GM11168 (cell line): Measurements from ENCODE around the gene SLC39A3.
"Not testable (repeated sequence)": the region's sequence is repeated elsewhere in the genome, so short reads cannot be mapped to it uniquely, and the experiment has no call there.

Experiments
- in situ Hi-C: fragments of 300-500 bp; cut with MboI; formaldehyde crosslinking; loops from one replicate; pipeline ENCODE4 v1.12.0; 2022; ENCODE audit warnings: low sequenced_read_pairs; ENCODE audit not compliant: unreplicated experiment

SLC39A3 gene

GRCh38 chr19:2714531-2715269 lies 25.1 kb downstream of the SLC39A3 start:
- in situ Hi-C loops, result no loop called here

- in situ Hi-C loops, result not testable (repeated sequence)
Measured at GRCh38 chr19:2714102-2714501, 25.7 kb downstream of the SLC39A3 start.

- in situ Hi-C loops, result not testable (repeated sequence)
Measured at GRCh38 chr19:2713170-2713569, 26.6 kb downstream of the SLC39A3 start.

GRCh38 chr19:2711875-2712205 lies 28.0 kb downstream of the SLC39A3 start:
- in situ Hi-C loops, result no loop called here

GRCh38 chr19:2711172-2711874 lies 28.5 kb downstream of the SLC39A3 start:
- in situ Hi-C loops, result no loop called here

- in situ Hi-C loops, result no loop called here
Measured at GRCh38 chr19:2706251-2706650, 33.6 kb downstream of the SLC39A3 start.

- in situ Hi-C loops, result loop anchor here (5.0 kb wide), 1 partner anchor 44 kb away; no protein-coding TSS in a partner anchor
Measured at GRCh38 chr19:2703691-2704216, 36.1 kb downstream of the SLC39A3 start.

GRCh38 chr19:2703077-2703437 lies 36.8 kb downstream of the SLC39A3 start:
- in situ Hi-C loops, result loop anchor here (5.0 kb wide), 1 partner anchor 44 kb away; no protein-coding TSS in a partner anchor

GRCh38 chr19:2702170-2703076 lies 37.4 kb downstream of the SLC39A3 start, which contains the start of gene GNG7:
Gene GNG7 (minus strand): TSS chr19:2702694. CDS start chr19:2520688, 182,006 bp downstream.
- in situ Hi-C loops, result loop anchor here (5.0 kb wide), 1 partner anchor 45 kb away; no protein-coding TSS in a partner anchor

GRCh38 chr19:2701361-2702169 lies 38.3 kb downstream of the SLC39A3 start:
- in situ Hi-C loops, result loop anchor here (5.0 kb wide), 1 partner anchor 46 kb away; no protein-coding TSS in a partner anchor

GRCh38 chr19:2700660-2701360 lies 39.0 kb downstream of the SLC39A3 start:
- in situ Hi-C loops, result loop anchor here (5.0 kb wide), 1 partner anchor 46 kb away; no protein-coding TSS in a partner anchor

- in situ Hi-C loops, result loop anchor here (5.0 kb wide), 1 partner anchor 48 kb away; no protein-coding TSS in a partner anchor
Measured at GRCh38 chr19:2699413-2700140, 40.2 kb downstream of the SLC39A3 start.

- in situ Hi-C loops, result no loop called here
Measured at GRCh38 chr19:2694196-2694595, 45.6 kb downstream of the SLC39A3 start.

GRCh38 chr19:2693492-2694160 lies 46.2 kb downstream of the SLC39A3 start:
- in situ Hi-C loops, result no loop called here

GRCh38 chr19:2691951-2692350 lies 47.9 kb downstream of the SLC39A3 start:
- in situ Hi-C loops, result no loop called here

- in situ Hi-C loops, result no loop called here
Measured at GRCh38 chr19:2690856-2691255, 49.0 kb downstream of the SLC39A3 start.

- in situ Hi-C loops, result no loop called here
Measured at GRCh38 chr19:2686360-2686759, 53.5 kb downstream of the SLC39A3 start.
